K562 (cell line): ENCODE results near the gene PIN1. TPM values are rescaled to one million over a fixed set of nuclear protein-coding genes. Genes with fewer than 3 reads are reported as not detected.

Source experiments
- EGR1 ChIP-seq: fragments of 450-650 bp; conservative IDR thresholded peaks from 2 replicates; pipeline ENCODE4 v1.6.1; 2017; ENCODE audit warnings: mild to moderate bottlenecking
- GABPA ChIP-seq: fragments of 200-800 bp; sonication (Bioruptor generic); conservative IDR thresholded peaks from 2 replicates; pipeline ENCODE4 v1.6.1; 2016; ENCODE audit warnings: low read depth, missing genetic modification characterization, missing compliant biosample characterization
- KDM1A ChIP-seq, 2 experiments: fragments of 450-650 bp; IDR thresholded peaks; 2 replicates each; pipeline ENCODE4 v1.6.1; 2016; ENCODE audit warnings: mild to moderate bottlenecking in 2 of 2
- MYC ChIP-seq, 2 experiments: fragments of 250-450 bp in 1 of 2; sonication (Bioruptor Pico) in 1 of 2; IDR thresholded peaks; 2 replicates each; pipeline versions ENCODE4 v1.5.1 to v1.6.1; 2012 to 2021; ENCODE audit warnings: low read depth in 2 of 2, borderline replicate concordance in 1 of 2, improper control_type of control experiment in 1 of 2, low read length in 1 of 2, mild to moderate bottlenecking in 1 of 2, moderate library complexity in 1 of 2
- RCOR1 ChIP-seq, 2 experiments: IDR thresholded peaks; 2 replicates each; pipeline ENCODE4 v1.6.1; 2012; ENCODE audit warnings: low read depth in 2 of 2, low read length in 2 of 2, borderline replicate concordance in 1 of 2, improper control_type of control experiment in 1 of 2
- ZFX ChIP-seq: sonication (generic); formaldehyde crosslinking; IDR thresholded peaks from 2 replicates; pipeline ENCODE4 v1.8.0; 2022; ENCODE audit warnings: mild to moderate bottlenecking, missing genetic modification reagents, moderate library complexity
- polyA plus RNA-seq, 8 experiments: library from polyadenylated mRNA; depleted of rRNA in 4 of 8; stranded (reverse) in 5 of 8; unstranded in 3 of 8; fragments of >200 nt; fragmentation: Nextera tagmentation in 2 of 8; fragmentation: Illumina TruSeq in 1 of 8; extraction: Ambion mirVana in 2 of 8; extraction: Trizol in 1 of 8; gene quantifications; 2 replicates each; pipeline versions ENCODE4 v1.2.1 to v1.2.3, GENCODE V29; 2011 to 2014; ENCODE audit warnings: inconsistent platforms in 1 of 8, missing spikeins in 1 of 8
- total RNA-seq, 7 experiments: library from RNA; depleted of rRNA in 6 of 7; stranded (reverse); fragments of >200 nt in 6 of 7; fragmentation: Illumina TruSeq in 2 of 7; extraction: Trizol in 2 of 7; gene quantifications; 2 replicates each; pipeline versions ENCODE4 v1.2.1 to v1.2.3, GENCODE V29; 2011 to 2021; ENCODE audit warnings: low replicate concordance in 1 of 7
- TF ChIP-seq, protein P1 (sequence below): fragments of 450-650 bp; formaldehyde crosslinking; IDR thresholded peaks from 2 replicates; pipeline ENCODE4 v1.4.0; 2020; ENCODE audit warnings: mild to moderate bottlenecking
- TF ChIP-seq, protein P2 (sequence below): fragments of 450-650 bp; formaldehyde crosslinking; IDR thresholded peaks from 2 replicates; pipeline ENCODE4 v1.4.0; 2020; ENCODE audit warnings: mild to moderate bottlenecking, moderate library complexity
- TF ChIP-seq, protein P3 (sequence below): fragments of 450-650 bp; formaldehyde crosslinking; IDR thresholded peaks from 2 replicates; pipeline ENCODE4 v1.4.0; 2022; ENCODE audit warnings: missing genetic modification characterization
- TF ChIP-seq, protein P4 (sequence below): sonication (generic); formaldehyde crosslinking; IDR thresholded peaks from 2 replicates; pipeline ENCODE4 v1.8.1; 2023; ENCODE audit warnings: missing genetic modification reagents, mild to moderate bottlenecking, borderline replicate concordance
- TF ChIP-seq, protein P5 (sequence below): sonication (generic); formaldehyde crosslinking; IDR thresholded peaks from 2 replicates; pipeline ENCODE4 v1.4.0; 2020; ENCODE audit warnings: mild to moderate bottlenecking, missing genetic modification reagents

Gene PIN1
- total and polyA plus RNA-seq, 9 of the 15 experiments (the other 6 are each of a cell fraction or from before 2014, with no cell fraction given) = 1.6 to 178 (median 42.5) TPM

DNA sequence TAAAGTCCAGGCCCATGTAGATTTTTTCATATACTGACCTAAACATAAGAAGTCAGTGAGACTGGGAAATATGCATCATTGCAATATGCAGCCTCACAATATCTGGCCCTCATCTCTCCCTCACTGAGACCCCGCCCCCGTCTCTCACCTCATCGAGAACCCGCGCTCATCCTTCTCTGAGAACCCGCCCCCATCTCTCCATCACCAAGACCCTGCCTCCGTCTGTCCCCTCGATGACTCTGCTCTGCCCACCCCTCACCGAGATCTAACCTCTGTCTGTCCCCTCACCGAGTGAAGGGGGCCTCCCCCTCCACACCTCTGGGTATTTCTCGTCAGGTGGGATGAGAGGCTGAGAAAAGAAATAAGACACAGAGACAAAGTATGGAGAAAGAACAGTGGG lies 46.1 kb upstream of the PIN1 start (continued):
- TF ChIP-seq, protein P1, sequence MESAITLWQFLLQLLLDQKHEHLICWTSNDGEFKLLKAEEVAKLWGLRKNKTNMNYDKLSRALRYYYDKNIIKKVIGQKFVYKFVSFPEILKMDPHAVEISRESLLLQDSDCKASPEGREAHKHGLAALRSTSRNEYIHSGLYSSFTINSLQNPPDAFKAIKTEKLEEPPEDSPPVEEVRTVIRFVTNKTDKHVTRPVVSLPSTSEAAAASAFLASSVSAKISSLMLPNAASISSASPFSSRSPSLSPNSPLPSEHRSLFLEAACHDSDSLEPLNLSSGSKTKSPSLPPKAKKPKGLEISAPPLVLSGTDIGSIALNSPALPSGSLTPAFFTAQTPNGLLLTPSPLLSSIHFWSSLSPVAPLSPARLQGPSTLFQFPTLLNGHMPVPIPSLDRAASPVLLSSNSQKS (CRISPR knock-in tag) = no peak
- TF ChIP-seq, protein P2, sequence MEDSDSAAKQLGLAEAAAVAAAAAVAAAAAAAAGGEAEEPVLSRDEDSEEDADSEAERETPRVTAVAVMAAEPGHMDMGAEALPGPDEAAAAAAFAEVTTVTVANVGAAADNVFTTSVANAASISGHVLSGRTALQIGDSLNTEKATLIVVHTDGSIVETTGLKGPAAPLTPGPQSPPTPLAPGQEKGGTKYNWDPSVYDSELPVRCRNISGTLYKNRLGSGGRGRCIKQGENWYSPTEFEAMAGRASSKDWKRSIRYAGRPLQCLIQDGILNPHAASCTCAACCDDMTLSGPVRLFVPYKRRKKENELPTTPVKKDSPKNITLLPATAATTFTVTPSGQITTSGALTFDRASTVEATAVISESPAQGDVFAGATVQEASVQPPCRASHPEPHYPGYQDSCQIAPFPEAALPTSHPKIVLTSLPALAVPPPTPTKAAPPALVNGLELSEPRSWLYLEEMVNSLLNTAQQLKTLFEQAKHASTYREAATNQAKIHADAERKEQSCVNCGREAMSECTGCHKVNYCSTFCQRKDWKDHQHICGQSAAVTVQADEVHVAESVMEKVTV = no peak
- peak in 1 of 2 experiments; percentile 37; a peak in 1 of 4 replicates for TF ChIP-seq RCOR1 (IDR thresholded peaks at IDR 0.05; ENCODE audit: borderline replicate concordance in 1 of 2, low read depth in 2 of 2, low read length in 2 of 2)
- TF ChIP-seq, protein P3, sequence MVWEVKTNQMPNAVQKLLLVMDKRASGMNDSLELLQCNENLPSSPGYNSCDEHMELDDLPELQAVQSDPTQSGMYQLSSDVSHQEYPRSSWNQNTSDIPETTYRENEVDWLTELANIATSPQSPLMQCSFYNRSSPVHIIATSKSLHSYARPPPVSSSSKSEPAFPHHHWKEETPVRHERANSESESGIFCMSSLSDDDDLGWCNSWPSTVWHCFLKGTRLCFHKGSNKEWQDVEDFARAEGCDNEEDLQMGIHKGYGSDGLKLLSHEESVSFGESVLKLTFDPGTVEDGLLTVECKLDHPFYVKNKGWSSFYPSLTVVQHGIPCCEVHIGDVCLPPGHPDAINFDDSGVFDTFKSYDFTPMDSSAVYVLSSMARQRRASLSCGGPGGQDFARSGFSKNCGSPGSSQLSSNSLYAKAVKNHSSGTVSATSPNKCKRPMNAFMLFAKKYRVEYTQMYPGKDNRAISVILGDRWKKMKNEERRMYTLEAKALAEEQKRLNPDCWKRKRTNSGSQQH (CRISPR knock-in tag) = no peak
- TF ChIP-seq ZFX (CRISPR knock-in tag) = 0 out of 2 replicates have a peak, but pooled peaks have one; percentile 62
- no peak for TF ChIP-seq GABPA
- TF ChIP-seq, protein P4, sequence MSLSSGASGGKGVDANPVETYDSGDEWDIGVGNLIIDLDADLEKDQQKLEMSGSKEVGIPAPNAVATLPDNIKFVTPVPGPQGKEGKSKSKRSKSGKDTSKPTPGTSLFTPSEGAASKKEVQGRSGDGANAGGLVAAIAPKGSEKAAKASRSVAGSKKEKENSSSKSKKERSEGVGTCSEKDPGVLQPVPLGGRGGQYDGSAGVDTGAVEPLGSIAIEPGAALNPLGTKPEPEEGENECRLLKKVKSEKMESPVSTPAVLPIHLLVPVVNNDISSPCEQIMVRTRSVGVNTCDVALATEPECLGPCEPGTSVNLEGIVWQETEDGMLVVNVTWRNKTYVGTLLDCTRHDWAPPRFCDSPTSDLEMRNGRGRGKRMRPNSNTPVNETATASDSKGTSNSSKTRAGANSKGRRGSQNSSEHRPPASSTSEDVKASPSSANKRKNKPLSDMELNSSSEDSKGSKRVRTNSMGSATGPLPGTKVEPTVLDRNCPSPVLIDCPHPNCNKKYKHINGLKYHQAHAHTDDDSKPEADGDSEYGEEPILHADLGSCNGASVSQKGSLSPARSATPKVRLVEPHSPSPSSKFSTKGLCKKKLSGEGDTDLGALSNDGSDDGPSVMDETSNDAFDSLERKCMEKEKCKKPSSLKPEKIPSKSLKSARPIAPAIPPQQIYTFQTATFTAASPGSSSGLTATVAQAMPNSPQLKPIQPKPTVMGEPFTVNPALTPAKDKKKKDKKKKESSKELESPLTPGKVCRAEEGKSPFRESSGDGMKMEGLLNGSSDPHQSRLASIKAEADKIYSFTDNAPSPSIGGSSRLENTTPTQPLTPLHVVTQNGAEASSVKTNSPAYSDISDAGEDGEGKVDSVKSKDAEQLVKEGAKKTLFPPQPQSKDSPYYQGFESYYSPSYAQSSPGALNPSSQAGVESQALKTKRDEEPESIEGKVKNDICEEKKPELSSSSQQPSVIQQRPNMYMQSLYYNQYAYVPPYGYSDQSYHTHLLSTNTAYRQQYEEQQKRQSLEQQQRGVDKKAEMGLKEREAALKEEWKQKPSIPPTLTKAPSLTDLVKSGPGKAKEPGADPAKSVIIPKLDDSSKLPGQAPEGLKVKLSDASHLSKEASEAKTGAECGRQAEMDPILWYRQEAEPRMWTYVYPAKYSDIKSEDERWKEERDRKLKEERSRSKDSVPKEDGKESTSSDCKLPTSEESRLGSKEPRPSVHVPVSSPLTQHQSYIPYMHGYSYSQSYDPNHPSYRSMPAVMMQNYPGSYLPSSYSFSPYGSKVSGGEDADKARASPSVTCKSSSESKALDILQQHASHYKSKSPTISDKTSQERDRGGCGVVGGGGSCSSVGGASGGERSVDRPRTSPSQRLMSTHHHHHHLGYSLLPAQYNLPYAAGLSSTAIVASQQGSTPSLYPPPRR (CRISPR knock-in tag) = no peak
- TF ChIP-seq KDM1A (IDR thresholded peaks at IDR 0.05) = peak in 1 of 2 experiments; percentile 29; a peak in 1 of 4 replicates
- 0 out of 2 replicates have a peak, but pooled peaks have one; percentile 12 for TF ChIP-seq EGR1
- TF ChIP-seq MYC (IDR thresholded peaks at IDR 0.05; ENCODE audit: low read depth, low read length) = no peak
- no peak for TF ChIP-seq MYC (CRISPR knock-in tag; IDR thresholded peaks at IDR 0.05; ENCODE audit: borderline replicate concordance, low read depth)
- TF ChIP-seq, protein P5, sequence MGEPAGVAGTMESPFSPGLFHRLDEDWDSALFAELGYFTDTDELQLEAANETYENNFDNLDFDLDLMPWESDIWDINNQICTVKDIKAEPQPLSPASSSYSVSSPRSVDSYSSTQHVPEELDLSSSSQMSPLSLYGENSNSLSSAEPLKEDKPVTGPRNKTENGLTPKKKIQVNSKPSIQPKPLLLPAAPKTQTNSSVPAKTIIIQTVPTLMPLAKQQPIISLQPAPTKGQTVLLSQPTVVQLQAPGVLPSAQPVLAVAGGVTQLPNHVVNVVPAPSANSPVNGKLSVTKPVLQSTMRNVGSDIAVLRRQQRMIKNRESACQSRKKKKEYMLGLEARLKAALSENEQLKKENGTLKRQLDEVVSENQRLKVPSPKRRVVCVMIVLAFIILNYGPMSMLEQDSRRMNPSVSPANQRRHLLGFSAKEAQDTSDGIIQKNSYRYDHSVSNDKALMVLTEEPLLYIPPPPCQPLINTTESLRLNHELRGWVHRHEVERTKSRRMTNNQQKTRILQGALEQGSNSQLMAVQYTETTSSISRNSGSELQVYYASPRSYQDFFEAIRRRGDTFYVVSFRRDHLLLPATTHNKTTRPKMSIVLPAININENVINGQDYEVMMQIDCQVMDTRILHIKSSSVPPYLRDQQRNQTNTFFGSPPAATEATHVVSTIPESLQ = no peak
